Measurements from ENCODE around the gene DRD4.

Gene DRD4
- 0.17 to 0.61 (median 0.58) reads per million in 3 donors for total RNA-seq

DNA sequence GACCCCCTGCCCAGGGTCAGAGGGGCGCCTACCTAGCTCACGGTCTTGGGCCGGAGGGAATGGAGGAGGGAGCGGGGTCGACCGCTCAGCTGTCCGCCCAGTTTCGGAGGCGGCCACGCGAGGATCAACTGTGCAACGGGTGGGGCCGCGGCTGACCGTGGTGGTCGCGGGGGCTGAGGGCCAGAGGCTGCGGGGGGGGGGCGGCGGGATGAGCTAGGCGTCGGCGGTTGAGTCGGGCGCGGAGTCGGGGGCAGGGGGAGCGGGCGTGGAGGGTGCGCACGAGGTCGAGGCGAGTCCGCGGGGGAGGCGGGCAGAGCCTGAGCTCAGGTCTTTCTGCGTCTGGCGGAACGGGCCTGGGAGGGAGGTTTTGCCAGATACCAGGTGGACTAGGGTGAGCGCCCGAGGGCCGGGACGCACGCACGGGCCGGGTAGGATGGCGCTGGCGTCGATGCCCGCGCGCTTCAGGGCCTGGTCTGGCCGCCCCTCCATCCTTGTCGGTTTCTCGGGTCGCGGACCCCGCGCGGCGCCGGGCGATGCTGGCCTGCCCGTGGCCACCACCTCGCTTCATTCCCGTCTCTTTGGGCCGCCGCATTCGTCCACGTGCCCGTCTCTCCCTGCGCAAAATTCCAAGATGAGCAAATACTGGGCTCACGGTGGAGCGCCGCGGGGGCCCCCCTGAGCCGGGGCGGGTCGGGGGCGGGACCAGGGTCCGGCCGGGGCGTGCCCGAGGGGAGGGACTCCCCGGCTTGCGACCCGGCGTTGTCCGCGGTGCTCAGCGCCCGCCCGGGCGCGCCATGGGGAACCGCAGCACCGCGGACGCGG lies at the start of gene DRD4:
Gene DRD4, plus strand, starts transcription at position 759 of the 822 bp plus-strand sequence. Its CDS starts 36 bp downstream, at position 795.
- H3K27me3 ChIP-seq (replicated peaks; ENCODE audit: control insufficient read depth, insufficient read depth, low read length, poor library complexity, severe bottlenecking), result peaks cover 35% of the 10 kb centered on the region
- no peak for DNase-seq
- H3K36me3 ChIP-seq (ENCODE audit: control insufficient read depth, insufficient read depth, low read length), result no peaks in the 10 kb centered on the region
- no peak within 1 kb of the TSS for H3K4me3 ChIP-seq (ENCODE audit: insufficient read depth, low read depth, low read length, poor library complexity, severe bottlenecking)
- H3K27ac ChIP-seq (ENCODE audit: insufficient read depth, low read length, poor library complexity, severe bottlenecking), result no peak within 1 kb of the TSS
- peaks cover 19% of the 10 kb centered on the region for H3K4me1 ChIP-seq (ENCODE audit: control insufficient read depth, insufficient read depth, low read length, poor library complexity, severe bottlenecking)
- no peaks in the 10 kb centered on the region for H3K9me3 ChIP-seq (ENCODE audit: control insufficient read depth, low read length)

GRCh38 chr11:587546-587945 lies 49.5 kb upstream of the DRD4 start:
- Histone ChIP-seq H3K9me3 (ENCODE audit: control insufficient read depth, low read length) (no peaks in the 10 kb centered on the region), H3K27ac (ENCODE audit: insufficient read depth, low read length, poor library complexity, severe bottlenecking) (peak overlapping the region; percentile 67), H3K4me1 (ENCODE audit: control insufficient read depth, insufficient read depth, low read length, poor library complexity, severe bottlenecking) (peaks cover 15% of the 10 kb centered on the region), H3K27me3 (replicated peaks; ENCODE audit: control insufficient read depth, insufficient read depth, low read length, poor library complexity, severe bottlenecking) (no peaks in the 10 kb centered on the region), H3K36me3 (ENCODE audit: control insufficient read depth, insufficient read depth, low read length) (peaks cover 64% of the 10 kb centered on the region), H3K4me3 (ENCODE audit: insufficient read depth, low read depth, low read length, poor library complexity, severe bottlenecking) (no peak overlapping the region)
- DNase-seq, result no peak

- Histone ChIP-seq H3K27me3 (replicated peaks; ENCODE audit: control insufficient read depth, insufficient read depth, low read length, poor library complexity, severe bottlenecking) (no peaks in the 10 kb centered on the region), H3K4me3 (ENCODE audit: insufficient read depth, low read depth, low read length, poor library complexity, severe bottlenecking) (no peak overlapping the region), H3K4me1 (ENCODE audit: control insufficient read depth, insufficient read depth, low read length, poor library complexity, severe bottlenecking) (peaks cover 15% of the 10 kb centered on the region), H3K27ac (ENCODE audit: insufficient read depth, low read length, poor library complexity, severe bottlenecking) (peak overlapping the region; percentile 67), H3K9me3 (ENCODE audit: control insufficient read depth, low read length) (no peaks in the 10 kb centered on the region), H3K36me3 (ENCODE audit: control insufficient read depth, insufficient read depth, low read length) (peaks cover 65% of the 10 kb centered on the region)
- DNase-seq, result peak; percentile 50 to 76 (median 51)
These were observed 49.1 kb upstream of the DRD4 start for GRCh38 chr11:587978-588380.

- Histone ChIP-seq H3K27me3 (replicated peaks; ENCODE audit: control insufficient read depth, insufficient read depth, low read length, poor library complexity, severe bottlenecking) (no peaks in the 10 kb centered on the region), H3K4me3 (ENCODE audit: insufficient read depth, low read depth, low read length, poor library complexity, severe bottlenecking) (no peak overlapping the region), H3K36me3 (ENCODE audit: control insufficient read depth, insufficient read depth, low read length) (peaks cover 67% of the 10 kb centered on the region), H3K27ac (ENCODE audit: insufficient read depth, low read length, poor library complexity, severe bottlenecking) (no peak overlapping the region), H3K9me3 (ENCODE audit: control insufficient read depth, low read length) (no peaks in the 10 kb centered on the region), H3K4me1 (ENCODE audit: control insufficient read depth, insufficient read depth, low read length, poor library complexity, severe bottlenecking) (peaks cover 15% of the 10 kb centered on the region)
- no peak for DNase-seq
These were observed 47.3 kb upstream of the DRD4 start for GRCh38 chr11:589798-590197.

DNA sequence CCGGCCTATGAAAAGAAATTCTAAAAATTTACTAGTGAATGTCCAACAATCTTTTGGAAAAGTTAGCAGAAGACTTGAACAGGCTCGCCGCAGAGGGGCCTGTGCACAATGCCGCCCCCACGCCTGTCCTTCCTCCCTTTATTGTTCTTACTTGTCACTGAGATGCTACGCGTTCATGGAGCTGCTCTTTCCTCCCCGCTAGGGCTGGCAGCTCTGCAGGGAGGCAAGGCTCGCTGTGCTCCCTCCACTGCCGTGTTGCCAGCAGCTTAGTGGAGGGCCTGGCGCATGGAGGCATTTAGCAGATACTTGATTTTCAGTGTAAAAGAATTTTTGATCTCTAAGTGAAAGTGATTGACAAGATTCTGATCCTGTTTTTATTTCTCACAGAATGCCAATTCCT lies 46.1 kb upstream of the DRD4 start:
- Histone ChIP-seq H3K4me1 (ENCODE audit: control insufficient read depth, insufficient read depth, low read length, poor library complexity, severe bottlenecking) (peaks cover 15% of the 10 kb centered on the region), H3K9me3 (ENCODE audit: control insufficient read depth, low read length) (no peaks in the 10 kb centered on the region), H3K36me3 (ENCODE audit: control insufficient read depth, insufficient read depth, low read length) (peaks cover 72% of the 10 kb centered on the region), H3K4me3 (ENCODE audit: insufficient read depth, low read depth, low read length, poor library complexity, severe bottlenecking) (no peak overlapping the region), H3K27me3 (replicated peaks; ENCODE audit: control insufficient read depth, insufficient read depth, low read length, poor library complexity, severe bottlenecking) (no peaks in the 10 kb centered on the region), H3K27ac (ENCODE audit: insufficient read depth, low read length, poor library complexity, severe bottlenecking) (no peak overlapping the region)
- no peak for DNase-seq

DNA sequence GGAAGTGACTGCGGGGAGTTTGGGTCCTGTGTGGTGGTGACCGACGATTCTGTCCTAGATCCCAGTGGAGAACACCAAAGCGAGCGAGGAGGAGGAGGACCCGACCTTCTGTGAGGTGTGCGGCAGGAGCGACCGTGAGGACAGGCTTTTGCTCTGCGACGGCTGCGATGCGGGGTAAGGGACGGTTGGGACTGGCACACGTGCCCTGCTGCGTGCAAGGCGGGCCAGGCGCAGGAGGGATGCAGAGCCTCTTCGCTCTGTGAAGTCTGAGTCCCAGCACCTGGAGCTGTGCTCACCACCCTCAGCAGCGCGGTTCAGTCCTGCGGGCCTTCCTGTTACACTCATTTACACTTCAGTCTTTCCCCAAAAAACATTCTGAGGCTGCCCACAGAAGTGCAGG lies 44.6 kb upstream of the DRD4 start:
- no peak overlapping the region for H3K27ac ChIP-seq (ENCODE audit: insufficient read depth, low read length, poor library complexity, severe bottlenecking)

DNA sequence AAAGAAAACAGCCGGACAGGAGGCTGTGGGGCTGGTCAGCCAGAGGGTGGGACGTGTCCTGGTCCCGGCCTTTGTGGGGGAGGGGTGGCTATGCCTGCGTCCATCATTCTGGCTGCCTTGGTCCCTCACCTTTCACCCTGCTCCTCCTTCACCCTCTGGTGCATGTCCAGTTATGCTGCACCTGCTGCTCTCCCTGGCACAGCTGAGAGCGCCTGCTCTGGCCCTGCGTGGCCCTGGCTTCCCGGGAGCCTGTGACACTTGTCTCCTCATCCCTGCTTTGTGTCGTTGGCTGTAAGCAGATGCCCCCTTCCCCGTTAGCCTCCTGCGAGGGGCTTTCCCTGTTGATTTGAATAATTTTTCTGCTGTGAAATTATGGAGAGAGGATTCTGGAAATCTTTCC lies 44.2 kb upstream of the DRD4 start:
- H3K9me3 ChIP-seq (ENCODE audit: control insufficient read depth, low read length), result no peaks in the 10 kb centered on the region
- H3K36me3 ChIP-seq (ENCODE audit: control insufficient read depth, insufficient read depth, low read length), result peaks cover 75% of the 10 kb centered on the region
- DNase-seq, result no peak
- no peaks in the 10 kb centered on the region for H3K27me3 ChIP-seq (replicated peaks; ENCODE audit: control insufficient read depth, insufficient read depth, low read length, poor library complexity, severe bottlenecking)
- H3K27ac ChIP-seq (ENCODE audit: insufficient read depth, low read length, poor library complexity, severe bottlenecking), result no peak overlapping the region
- peaks cover 1% of the 10 kb centered on the region for H3K4me1 ChIP-seq (ENCODE audit: control insufficient read depth, insufficient read depth, low read length, poor library complexity, severe bottlenecking)
- no peak overlapping the region for H3K4me3 ChIP-seq (ENCODE audit: insufficient read depth, low read depth, low read length, poor library complexity, severe bottlenecking)

More for the DNA sequence above, 44.6 kb upstream of the DRD4 start:
- Histone ChIP-seq H3K9me3 (ENCODE audit: control insufficient read depth, low read length) (no peaks in the 10 kb centered on the region), H3K4me3 (ENCODE audit: insufficient read depth, low read depth, low read length, poor library complexity, severe bottlenecking) (no peak overlapping the region), H3K4me1 (ENCODE audit: control insufficient read depth, insufficient read depth, low read length, poor library complexity, severe bottlenecking) (peaks cover 5% of the 10 kb centered on the region), H3K36me3 (ENCODE audit: control insufficient read depth, insufficient read depth, low read length) (peaks cover 72% of the 10 kb centered on the region), H3K27me3 (replicated peaks; ENCODE audit: control insufficient read depth, insufficient read depth, low read length, poor library complexity, severe bottlenecking) (no peaks in the 10 kb centered on the region)
- DNase-seq, result no peak

GRCh38 chr11:593347-593746 lies 43.7 kb upstream of the DRD4 start:
- H3K9me3 ChIP-seq (ENCODE audit: control insufficient read depth, low read length), result no peaks in the 10 kb centered on the region
- H3K27ac ChIP-seq (ENCODE audit: insufficient read depth, low read length, poor library complexity, severe bottlenecking), result no peak overlapping the region
- DNase-seq, result no peak
- H3K4me3 ChIP-seq (ENCODE audit: insufficient read depth, low read depth, low read length, poor library complexity, severe bottlenecking), result no peak overlapping the region
- no peaks in the 10 kb centered on the region for H3K27me3 ChIP-seq (replicated peaks; ENCODE audit: control insufficient read depth, insufficient read depth, low read length, poor library complexity, severe bottlenecking)
- H3K4me1 ChIP-seq (ENCODE audit: control insufficient read depth, insufficient read depth, low read length, poor library complexity, severe bottlenecking), result no peaks in the 10 kb centered on the region
- H3K36me3 ChIP-seq (ENCODE audit: control insufficient read depth, insufficient read depth, low read length), result peaks cover 80% of the 10 kb centered on the region

GRCh38 chr11:595400-595799 lies 41.7 kb upstream of the DRD4 start:
- Histone ChIP-seq H3K4me1 (ENCODE audit: control insufficient read depth, insufficient read depth, low read length, poor library complexity, severe bottlenecking) (no peaks in the 10 kb centered on the region), H3K4me3 (ENCODE audit: insufficient read depth, low read depth, low read length, poor library complexity, severe bottlenecking) (no peak overlapping the region), H3K27ac (ENCODE audit: insufficient read depth, low read length, poor library complexity, severe bottlenecking) (no peak overlapping the region), H3K36me3 (ENCODE audit: control insufficient read depth, insufficient read depth, low read length) (peaks cover 77% of the 10 kb centered on the region), H3K9me3 (ENCODE audit: control insufficient read depth, low read length) (no peaks in the 10 kb centered on the region), H3K27me3 (replicated peaks; ENCODE audit: control insufficient read depth, insufficient read depth, low read length, poor library complexity, severe bottlenecking) (no peaks in the 10 kb centered on the region)
- no peak for DNase-seq

- Histone ChIP-seq H3K4me1 (ENCODE audit: control insufficient read depth, insufficient read depth, low read length, poor library complexity, severe bottlenecking) (no peaks in the 10 kb centered on the region), H3K27ac (ENCODE audit: insufficient read depth, low read length, poor library complexity, severe bottlenecking) (peak overlapping the region; percentile 21), H3K9me3 (ENCODE audit: control insufficient read depth, low read length) (no peaks in the 10 kb centered on the region), H3K27me3 (replicated peaks; ENCODE audit: control insufficient read depth, insufficient read depth, low read length, poor library complexity, severe bottlenecking) (no peaks in the 10 kb centered on the region), H3K4me3 (ENCODE audit: insufficient read depth, low read depth, low read length, poor library complexity, severe bottlenecking) (no peak overlapping the region), H3K36me3 (ENCODE audit: control insufficient read depth, insufficient read depth, low read length) (peaks cover 76% of the 10 kb centered on the region)
- DNase-seq, result no peak
These were observed 40.7 kb upstream of the DRD4 start for GRCh38 chr11:596374-596773.
